NK-92 treated with Interleukin-12 subunit alpha and Interleukin-12 subunit beta, amount 100 ng/mL, for 24 hours (cell line): Measurements from ENCODE around the gene CFL1.

Experiments used
- DNase-seq: peaks from one replicate; lab custom pipeline; 2025; lab: John Stamatoyannopoulos, UW

Gene CFL1

DNA sequence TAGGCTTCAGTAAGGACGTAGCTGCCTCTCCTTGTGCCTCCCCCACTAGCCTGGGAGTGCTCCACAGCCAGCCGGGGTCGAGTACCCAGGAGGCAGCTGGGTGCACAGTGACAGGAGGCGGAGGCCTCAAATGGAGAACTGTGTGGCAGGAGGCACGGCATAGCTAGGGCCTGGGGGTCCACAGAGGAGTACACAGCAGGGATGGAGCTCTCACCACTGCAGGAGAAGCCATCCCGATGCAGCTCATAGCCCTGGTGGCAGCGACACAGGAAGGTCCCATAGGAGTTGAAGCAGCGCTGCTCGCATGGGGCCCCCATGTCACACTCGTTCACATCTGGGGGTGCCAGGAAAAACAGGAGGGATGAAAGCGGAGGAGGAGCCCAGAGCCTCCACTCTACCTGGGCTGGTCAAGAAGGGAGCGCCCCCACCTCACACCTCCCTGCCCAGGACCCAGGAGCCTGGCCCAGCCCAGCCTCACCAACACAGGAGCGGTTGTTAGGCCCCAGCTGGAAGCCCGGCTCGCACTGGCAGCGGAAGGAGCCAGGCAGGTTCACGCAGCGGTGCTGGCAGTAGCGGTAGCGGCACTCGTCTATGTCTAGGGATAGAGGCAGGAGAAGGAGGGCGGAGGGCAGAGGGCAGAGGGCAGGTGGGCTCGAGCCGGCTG, 11.8 kb upstream of the CFL1 start:
- DNase-seq = no peak

DNA sequence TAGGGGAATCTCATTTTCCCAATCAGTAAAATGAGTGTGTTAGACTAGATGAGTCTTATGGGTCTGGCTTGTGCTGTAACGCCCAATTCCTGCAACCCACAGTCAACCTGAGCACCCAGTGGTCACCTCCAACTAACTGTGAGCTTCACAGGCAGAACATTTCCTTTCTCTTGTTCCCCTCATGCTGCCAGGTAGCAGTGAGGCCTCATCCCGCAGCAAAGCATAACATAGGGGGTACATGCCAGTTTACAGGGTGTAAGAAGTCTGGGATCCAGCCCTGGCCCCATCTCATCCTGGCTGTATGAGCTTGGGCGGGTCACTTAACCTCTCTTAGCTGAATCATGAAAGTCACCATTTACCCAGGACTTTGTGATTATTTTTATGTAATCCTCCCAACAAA, 10.9 kb upstream of the CFL1 start:
- no peak for DNase-seq

DNA sequence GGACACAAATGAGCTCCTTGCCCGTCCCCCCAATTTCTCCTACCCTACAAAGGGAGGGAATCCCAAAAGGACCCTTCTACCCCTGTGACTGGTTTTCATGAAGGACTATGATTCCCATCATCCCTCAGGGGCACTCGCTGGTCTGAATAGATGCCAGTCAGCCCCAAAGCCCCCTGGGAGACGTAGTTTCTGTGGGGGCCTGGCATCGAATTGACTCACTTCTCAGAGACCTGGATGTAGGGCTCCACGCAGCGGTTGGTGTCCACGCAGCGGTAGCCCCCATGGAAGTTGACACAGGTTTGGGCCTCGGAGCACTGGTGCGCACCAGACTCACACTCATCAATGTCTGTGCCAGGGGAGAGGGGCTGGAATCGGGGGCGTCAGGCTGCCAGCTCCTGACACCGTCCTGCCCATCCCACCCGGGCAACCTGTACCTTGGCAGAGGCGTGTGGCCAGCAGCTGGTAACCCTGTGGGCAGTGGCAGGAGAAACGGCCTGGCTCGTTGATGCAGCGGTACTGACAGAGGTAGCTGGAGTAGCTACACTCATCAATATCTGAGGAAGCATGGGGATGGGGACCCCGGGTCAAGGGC, 10.2 kb upstream of the CFL1 start:
- DNase-seq = no peak

- no peak for DNase-seq
These were observed 9.5 kb upstream of the CFL1 start for GRCh38 chr11:65867284-65868071.

DNA sequence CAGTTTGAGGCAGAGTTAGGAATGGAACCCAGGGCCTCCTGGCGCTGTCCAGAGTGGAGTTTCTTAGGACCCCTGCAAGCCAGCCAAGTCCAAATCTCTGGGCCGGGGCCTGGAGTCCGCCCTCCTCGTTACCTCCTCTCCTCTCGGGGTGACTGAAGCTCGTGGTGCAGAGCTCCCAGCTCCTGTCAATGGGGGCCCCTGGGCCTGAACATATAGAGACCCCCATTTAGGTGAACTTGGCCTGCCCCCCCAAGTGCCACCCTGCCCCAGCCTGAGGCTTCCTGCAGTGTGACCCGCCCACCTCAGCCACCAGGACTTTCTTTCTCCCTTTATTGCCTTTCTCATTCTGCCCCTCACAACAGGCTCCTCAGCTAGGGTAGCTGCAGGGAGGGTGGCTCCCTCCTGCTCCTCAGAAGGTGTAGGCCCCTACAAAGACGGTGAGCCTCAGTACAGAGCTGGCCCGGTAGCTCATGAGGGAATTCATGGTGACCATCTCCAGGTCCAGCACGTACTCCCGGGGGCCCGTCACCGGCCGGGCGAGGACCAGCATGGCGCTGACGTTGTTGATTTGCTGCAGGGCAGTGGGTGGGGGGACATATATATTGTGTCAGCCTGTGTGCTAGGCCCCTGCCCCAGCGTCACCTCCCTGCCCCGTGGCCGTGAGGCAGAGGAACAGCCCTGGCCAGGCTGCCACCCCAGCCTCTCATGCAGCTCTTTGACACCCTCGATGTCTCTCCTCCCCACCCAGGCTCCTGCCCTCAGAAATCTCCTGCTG, 8.7 kb upstream of the CFL1 start:
- no peak for DNase-seq

- DNase-seq = no peak
These were observed 7.7 kb upstream of the CFL1 start for GRCh38 chr11:65865550-65866172.

- no peak for DNase-seq
These were observed 6.9 kb upstream of the CFL1 start for GRCh38 chr11:65864706-65865471.

GRCh38 chr11:65863889-65864705, 6.1 kb upstream of the CFL1 start:
- DNase-seq = no peak

- no peak for DNase-seq
These were observed 5.2 kb upstream of the CFL1 start for GRCh38 chr11:65862941-65863888.

DNA sequence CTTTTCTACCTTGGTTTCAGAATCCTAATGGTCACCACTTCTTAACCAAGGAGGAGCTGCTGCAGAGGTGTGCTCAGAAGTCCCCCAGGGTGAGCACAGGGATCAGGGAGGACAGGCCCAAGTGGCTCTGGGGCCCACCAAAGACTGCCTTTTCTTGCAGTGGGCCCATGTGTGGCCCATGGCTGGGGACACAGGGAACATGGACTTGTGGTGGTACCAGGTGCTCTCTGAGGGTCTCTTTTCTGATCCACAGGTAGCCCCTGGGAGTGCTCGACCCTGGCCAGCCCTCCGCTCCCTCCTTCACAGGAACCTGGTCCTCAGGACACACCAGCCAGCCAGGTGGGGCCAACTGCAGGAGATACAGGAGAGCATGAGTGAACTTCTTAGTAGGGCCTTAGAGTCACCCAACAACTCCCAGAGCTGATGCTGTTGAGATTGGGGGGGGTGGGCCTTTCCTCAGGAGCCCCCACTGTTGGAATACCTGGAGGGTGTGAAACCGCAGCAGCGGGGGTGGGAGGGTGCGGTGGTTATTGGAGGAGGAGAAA, 4.3 kb upstream of the CFL1 start:
- DNase-seq = no peak

DNA sequence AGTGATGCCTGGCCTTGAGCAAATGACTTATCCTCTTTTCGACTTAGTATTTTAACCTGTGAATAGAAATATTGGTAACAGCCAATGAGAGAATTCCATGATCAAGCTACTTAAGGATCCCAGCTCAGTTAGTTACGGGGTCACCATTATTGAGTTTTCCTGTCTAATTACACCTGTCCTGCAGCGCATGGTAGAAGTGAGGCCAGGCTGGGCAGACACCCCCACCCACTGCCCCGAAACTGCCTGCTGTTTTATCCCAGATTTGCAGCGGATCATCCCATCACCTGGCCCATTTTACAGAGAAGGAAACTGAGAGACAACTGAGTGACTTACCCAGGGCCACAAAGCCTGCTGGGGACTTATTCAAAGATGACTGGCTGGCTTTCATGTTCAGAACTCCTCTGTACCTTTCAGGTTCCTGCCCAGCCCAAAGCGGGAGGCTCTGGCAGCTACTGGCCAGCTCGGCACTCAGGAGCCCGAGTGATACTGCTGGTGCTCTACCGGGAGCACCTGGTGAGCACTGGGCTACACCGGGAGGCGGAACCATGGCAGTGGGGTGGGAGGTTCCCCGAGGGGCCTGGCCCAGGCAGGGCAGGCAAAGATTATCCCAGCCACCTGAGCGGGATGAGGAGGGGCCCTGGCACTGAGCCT, 3.7 kb upstream of the CFL1 start:
- DNase-seq = no peak

DNA sequence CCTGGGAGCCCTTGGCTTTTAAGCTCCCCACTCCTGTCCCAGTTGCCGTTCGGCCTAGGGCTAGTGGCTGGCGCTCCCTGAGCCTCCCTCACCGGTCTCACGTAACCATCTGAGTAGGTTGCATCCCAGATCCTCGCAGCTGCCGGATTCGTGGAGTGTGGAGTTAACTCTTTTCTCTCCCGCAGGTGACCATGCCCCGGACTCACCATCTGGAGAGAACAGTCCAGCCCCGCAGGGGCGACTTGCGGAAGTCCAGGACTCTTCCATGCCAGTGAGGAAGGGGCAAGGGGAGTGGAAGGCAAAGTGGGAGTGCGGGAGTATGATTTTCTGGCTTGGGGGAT, 3.2 kb upstream of the CFL1 start:
- DNase-seq = no peak

DNA sequence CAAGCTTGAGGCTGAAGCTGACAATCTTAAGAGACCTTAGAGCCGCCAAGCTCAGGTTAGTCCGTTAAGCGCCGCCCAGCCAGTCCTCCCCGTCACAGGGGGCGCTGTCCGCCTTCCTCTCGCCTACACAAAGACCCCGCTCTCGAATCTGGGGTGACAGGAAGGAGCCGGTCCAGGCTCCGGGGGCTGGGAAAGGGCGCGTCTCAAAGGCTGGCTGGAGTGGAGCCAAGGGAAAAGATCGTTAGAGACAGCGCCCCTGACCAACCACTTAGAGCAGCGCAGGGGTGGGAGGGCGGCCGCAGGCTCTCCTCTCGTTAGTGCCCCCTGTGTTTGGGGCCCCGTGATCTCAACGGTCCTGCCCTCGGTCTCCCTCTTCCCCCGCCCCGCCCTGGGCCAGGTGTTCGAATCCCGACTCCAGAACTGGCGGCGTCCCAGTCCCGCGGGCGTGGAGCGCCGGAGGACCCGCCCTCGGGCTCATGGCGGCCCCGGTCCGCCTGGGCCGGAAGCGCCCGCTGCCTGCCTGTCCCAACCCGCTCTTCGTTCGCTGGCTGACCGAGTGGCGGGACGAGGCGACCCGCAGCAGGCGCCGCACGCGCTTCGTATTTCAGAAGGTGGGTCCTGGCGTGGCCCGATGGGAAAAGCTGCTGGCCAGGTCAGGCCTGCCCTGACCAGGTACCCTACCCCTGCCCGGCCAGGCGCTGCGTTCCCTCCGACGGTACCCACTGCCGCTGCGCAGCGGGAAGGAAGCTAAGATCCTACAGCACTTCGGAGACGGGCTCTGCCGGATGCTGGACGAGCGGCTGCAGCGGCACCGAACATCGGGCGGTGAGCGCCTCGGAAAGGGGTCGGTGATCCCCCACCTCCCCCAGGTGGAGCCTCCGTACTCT, 2.5 kb upstream of the CFL1 start, which contains the start of gene MUS81:
Gene MUS81 (plus strand): TSS at position 156 of the 887 bp plus-strand sequence. CDS start 321 bp downstream, at position 477.
- peak; percentile 91 for DNase-seq

- DNase-seq = no peak
These were observed 1.9 kb upstream of the CFL1 start for GRCh38 chr11:65859812-65860277.

DNA sequence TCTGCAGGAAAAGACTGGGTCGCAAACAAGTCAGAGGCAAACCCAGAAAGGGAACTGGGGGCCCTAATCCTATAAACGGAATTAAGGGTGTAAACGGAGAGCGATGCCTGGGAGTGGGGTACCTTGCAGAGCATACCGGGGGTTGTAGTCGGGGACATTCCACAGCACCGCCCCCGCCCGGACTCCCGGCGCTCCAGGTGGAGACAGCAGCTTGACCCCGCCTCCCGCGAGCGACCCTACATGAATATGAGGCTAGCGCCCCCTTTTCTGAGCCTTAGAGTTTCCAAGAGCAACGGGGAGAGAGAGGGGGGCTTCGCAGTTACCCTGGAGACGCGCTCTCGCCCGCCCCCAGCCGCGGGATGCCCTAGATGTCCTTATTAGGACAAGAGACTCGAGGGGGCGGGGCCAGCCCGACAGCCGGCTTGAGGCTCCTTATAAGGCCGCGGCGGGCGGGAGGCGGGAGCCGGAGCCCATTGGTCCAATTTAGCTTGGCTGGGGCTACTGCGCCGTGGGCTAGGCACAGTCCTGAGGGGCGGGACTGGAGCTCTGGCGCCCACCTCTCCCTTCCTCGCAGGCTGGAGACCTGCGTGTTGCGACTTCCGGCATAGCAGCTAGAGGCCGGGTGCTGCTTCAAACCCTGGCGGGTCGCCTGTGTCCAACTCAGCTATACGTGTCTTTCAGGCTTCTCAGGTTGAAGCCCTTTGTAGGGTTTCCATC, 1.3 kb upstream of the CFL1 start:
- DNase-seq = peak; percentile 99

- DNase-seq = no peak
These were observed 704 bp upstream of the CFL1 start for GRCh38 chr11:65858681-65859087.

DNA sequence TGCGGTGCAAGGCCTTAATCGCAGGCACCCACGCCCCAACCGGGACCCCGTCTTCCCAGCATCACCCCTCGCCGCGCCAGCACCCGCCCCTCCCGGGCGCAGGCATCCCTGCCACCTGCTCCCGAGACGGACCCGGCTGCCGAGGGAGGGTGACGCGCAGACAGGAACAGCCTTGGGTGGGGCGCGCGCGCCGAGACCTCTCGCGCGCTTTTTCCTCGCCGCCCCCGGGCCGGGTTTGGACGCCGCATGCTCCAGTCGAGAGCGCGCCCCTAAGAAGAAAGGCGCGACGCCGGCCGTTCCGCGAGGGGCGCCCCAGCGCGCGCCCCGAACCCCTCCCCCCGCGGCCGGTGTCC, 504 bp downstream of the CFL1 start:
- no peak for DNase-seq
